Gastroesophageal sphincter (tissue), 2 donors: ENCODE results near the gene SSBP2.

Experiments used
- EP300 ChIP-seq: sonication (generic); formaldehyde crosslinking; IDR thresholded peaks from one replicate; pipeline ENCODE4 v1.6.1; 2017; ENCODE audit warnings: antibody characterized with exemption, mild to moderate bottlenecking
- POLR2A ChIP-seq, 2 donors: fragments of 450-650 bp; IDR thresholded peaks; one replicate each; pipeline ENCODE4 v1.6.1; 2017; ENCODE audit warnings: antibody characterized with exemption in 2 of 2, mild to moderate bottlenecking in 2 of 2, moderate library complexity in 1 of 2
- POLR2AphosphoS5 ChIP-seq: sonication (generic); formaldehyde crosslinking; IDR thresholded peaks from one replicate; pipeline ENCODE4 v1.6.1; 2017; ENCODE audit warnings: antibody characterized with exemption

DNA sequence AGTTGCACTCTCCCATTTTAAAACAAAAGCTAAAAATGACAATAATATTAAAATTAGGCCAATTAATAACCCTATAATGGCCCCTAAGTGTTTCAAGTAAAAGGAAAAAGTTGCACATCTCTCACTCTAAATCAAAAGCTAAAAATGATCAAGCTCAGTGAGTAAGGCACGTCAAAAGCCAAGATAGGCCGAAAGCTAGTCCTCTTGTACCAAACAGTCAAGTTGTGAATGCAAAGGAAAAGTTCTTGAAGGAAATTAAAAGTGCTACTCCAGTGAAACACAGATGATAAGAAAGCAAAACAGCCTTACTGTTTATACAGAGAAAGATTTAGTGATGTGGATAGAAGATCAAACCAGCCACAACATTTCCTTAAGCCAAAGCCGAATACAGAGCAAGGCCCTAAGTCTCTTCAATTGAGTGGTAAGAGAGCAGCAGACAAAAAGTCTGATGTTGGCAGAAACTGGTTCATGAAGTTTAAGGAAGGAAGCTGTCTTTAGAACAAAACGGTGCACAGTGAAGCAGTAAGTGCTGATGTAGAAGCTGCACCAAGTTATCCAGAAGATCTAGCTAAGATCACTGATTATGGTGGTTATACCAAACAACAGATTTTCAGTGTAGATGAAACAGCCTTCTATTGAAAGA, 212.9 kb downstream of the SSBP2 start:
- TF ChIP-seq POLR2AphosphoS5: no peak
- no peak for TF ChIP-seq POLR2A (IDR thresholded peaks at IDR 0.05)
- no peak for TF ChIP-seq EP300
